ENCODE results near the gene TMEM61.

The TMEM61 gene

DNA sequence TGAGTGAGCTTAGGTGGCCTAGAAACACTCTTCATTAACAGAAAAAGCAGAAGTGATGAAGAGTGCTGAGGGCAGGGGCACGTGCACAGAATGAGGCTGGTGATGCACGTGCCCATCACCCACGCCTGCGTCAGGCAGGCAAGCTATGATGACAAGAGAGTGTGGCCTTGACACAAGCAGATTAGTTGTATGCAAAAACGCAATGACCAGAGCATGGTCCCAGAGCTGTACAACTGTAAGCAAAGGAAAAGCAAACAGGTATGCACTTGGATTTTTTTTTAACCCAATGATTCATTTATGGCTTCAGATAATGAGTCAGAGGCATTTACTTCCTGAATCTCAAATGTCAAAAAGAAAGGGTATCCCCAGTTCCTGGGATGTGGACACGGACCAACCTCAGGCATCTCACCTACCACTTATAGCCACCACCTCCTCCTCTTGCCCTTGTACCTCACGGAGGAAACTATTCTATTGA is 9.1 kb upstream of the TMEM61 start:
- Mint-ChIP-seq H3K27me3 (peaks cover 20% of the 10 kb centered on the region), H3K9me3 (ENCODE audit: low read depth) (no peaks in the 10 kb centered on the region), H3K36me3 (no peaks in the 10 kb centered on the region), H3K4me3 (no peak overlapping the region), H3K27ac (no peak overlapping the region), H3K4me1 (ENCODE audit: low read depth) (no peaks in the 10 kb centered on the region)

GRCh38 chr1:54972436-54972835 is 8.0 kb upstream of the TMEM61 start:
- H3K27ac Mint-ChIP-seq = no peak overlapping the region
- no peaks in the 10 kb centered on the region for H3K36me3 Mint-ChIP-seq
- no peak overlapping the region for H3K4me3 Mint-ChIP-seq
- no peaks in the 10 kb centered on the region for H3K9me3 Mint-ChIP-seq (ENCODE audit: low read depth)
- peaks cover 17% of the 10 kb centered on the region for H3K27me3 Mint-ChIP-seq
- H3K4me1 Mint-ChIP-seq (ENCODE audit: low read depth) = no peaks in the 10 kb centered on the region

DNA sequence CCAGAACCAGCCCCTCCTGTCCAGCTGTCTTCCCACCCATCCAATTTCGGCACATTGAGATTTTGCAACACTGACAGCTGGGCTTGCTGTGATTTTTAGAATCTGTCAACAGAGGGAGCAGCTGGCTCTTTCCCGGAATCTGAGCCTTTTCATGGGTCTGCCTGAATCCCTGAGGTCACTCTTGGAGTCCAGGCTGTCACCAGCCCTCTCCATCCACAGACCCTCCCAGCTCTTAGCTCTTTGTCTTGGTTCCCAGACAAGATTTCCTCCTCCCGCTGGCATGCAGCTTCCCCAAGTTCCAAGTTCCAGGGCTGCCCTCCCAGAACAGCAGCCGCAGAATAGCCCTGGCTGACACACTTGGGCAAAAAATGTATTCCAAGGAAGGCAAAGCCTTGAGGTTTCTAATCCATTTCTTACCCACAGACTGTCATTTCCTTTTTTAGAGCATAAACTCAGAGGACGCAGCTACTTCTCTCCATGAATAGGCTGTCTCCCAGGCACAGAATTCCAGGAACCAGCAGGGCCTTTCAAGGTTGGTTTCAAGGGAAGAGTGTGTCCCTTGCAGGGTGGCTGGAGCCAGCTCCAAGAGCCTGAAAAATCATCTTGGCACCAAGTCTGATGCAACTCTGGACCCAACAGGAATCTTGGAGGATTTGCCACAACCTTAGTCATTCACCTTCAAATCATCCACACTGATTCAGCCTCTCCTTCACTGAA is 7.1 kb upstream of the TMEM61 start:
- H3K4me3 Mint-ChIP-seq = no peak overlapping the region
- no peak overlapping the region for H3K27ac Mint-ChIP-seq
- H3K4me1 Mint-ChIP-seq (ENCODE audit: low read depth) = no peaks in the 10 kb centered on the region
- H3K9me3 Mint-ChIP-seq (ENCODE audit: low read depth) = no peaks in the 10 kb centered on the region
- peaks cover 17% of the 10 kb centered on the region for H3K27me3 Mint-ChIP-seq
- no peaks in the 10 kb centered on the region for H3K36me3 Mint-ChIP-seq

GRCh38 chr1:54975356-54976108 is 4.9 kb upstream of the TMEM61 start:
- no peaks in the 10 kb centered on the region for H3K9me3 Mint-ChIP-seq (ENCODE audit: low read depth)
- H3K36me3 Mint-ChIP-seq = no peaks in the 10 kb centered on the region
- H3K4me1 Mint-ChIP-seq (ENCODE audit: low read depth) = no peaks in the 10 kb centered on the region
- peaks cover 16% of the 10 kb centered on the region for H3K27me3 Mint-ChIP-seq
- no peak overlapping the region for H3K4me3 Mint-ChIP-seq
- H3K27ac Mint-ChIP-seq = no peak overlapping the region

- Mint-ChIP-seq H3K36me3 (no peaks in the 10 kb centered on the region), H3K9me3 (ENCODE audit: low read depth) (no peaks in the 10 kb centered on the region), H3K27me3 (peaks cover 22% of the 10 kb centered on the region), H3K27ac (no peak overlapping the region), H3K4me1 (ENCODE audit: low read depth) (no peaks in the 10 kb centered on the region), H3K4me3 (no peak overlapping the region)
Measured at GRCh38 chr1:54976747-54977146, 3.7 kb upstream of the TMEM61 start.

GRCh38 chr1:54977533-54978297 is 2.7 kb upstream of the TMEM61 start:
- Mint-ChIP-seq H3K4me1 (ENCODE audit: low read depth) (no peaks in the 10 kb centered on the region), H3K27me3 (peaks cover 20% of the 10 kb centered on the region), H3K27ac (no peak overlapping the region), H3K4me3 (no peak overlapping the region), H3K9me3 (ENCODE audit: low read depth) (no peaks in the 10 kb centered on the region), H3K36me3 (no peaks in the 10 kb centered on the region)

DNA sequence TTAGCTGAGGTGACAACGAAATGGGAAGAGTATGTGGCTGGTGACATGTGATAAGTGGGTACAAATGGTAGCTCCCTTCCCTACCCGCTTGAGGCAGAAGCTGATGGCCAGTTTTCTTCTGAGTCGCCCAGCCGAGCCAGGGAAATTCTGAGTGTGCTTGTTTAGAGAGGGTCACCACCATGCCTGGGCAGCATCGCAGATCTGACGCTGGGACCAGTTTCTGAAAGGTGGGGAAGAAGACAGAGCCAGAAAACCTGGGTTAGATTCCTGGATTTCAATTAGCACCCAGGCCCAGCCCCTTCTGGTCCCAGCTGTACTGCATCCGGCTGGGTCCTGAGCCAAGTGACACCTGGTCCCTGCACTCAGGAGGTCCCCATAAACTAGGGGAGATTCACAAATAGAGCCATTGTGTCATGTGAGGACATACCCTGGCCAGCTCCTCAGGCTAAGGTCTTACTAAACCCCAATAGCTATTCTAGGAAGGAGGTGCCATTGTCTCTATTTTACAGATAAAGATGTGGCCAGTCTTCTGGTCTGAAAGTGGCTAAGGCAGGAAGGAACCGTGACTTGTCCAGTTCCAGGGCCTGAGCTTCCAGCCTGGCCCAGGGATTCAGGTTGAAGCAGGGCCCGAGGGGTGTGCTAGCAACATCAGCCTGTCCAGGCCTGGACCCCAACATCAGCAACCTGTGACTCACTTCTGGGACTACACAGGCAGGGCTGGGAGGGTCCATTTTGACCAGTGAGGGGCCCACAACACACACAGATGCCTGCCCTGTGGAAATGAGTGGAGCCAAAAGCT is 1.7 kb upstream of the TMEM61 start:
- Mint-ChIP-seq H3K27me3 (peaks cover 16% of the 10 kb centered on the region), H3K4me3 (no peak overlapping the region), H3K9me3 (ENCODE audit: low read depth) (no peaks in the 10 kb centered on the region), H3K27ac (no peak overlapping the region), H3K36me3 (no peaks in the 10 kb centered on the region), H3K4me1 (ENCODE audit: low read depth) (no peaks in the 10 kb centered on the region)

GRCh38 chr1:54979327-54979891 is 1.0 kb upstream of the TMEM61 start:
- Mint-ChIP-seq H3K27ac (no peak overlapping the region), H3K9me3 (ENCODE audit: low read depth) (no peaks in the 10 kb centered on the region), H3K27me3 (peaks cover 16% of the 10 kb centered on the region), H3K36me3 (no peaks in the 10 kb centered on the region), H3K4me3 (no peak overlapping the region), H3K4me1 (ENCODE audit: low read depth) (no peaks in the 10 kb centered on the region)

GRCh38 chr1:54980046-54980527 is 341 bp upstream of the TMEM61 start:
- Mint-ChIP-seq H3K4me1 (ENCODE audit: low read depth) (no peaks in the 10 kb centered on the region), H3K4me3 (no peak overlapping the region), H3K36me3 (no peaks in the 10 kb centered on the region), H3K9me3 (ENCODE audit: low read depth) (no peaks in the 10 kb centered on the region), H3K27ac (no peak overlapping the region), H3K27me3 (peaks cover 16% of the 10 kb centered on the region)

DNA sequence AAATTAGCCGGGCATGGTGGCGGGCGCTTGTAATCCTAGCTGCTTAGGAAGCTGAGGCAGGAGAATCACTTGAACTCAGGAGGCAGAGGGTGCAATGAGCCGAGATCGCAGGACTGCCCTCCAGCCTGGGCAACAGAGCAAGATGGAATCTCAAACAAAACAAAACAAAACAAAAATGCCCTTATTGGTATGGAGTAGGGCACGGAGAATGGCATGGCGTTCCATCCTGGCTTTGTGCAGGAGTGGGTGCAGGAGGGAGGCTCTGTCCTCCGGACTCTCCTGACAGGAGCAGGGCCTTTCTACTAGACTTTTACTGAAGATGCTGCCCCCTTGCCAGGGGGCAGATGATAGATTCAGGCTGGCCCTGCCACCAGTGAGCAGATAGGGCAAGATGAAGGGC is 1.0 kb downstream of the TMEM61 start:
- H3K9me3 Mint-ChIP-seq (ENCODE audit: low read depth) = no peaks in the 10 kb centered on the region

GRCh38 chr1:54982739-54983138 is 2.3 kb downstream of the TMEM61 start:
- no peaks in the 10 kb centered on the region for H3K9me3 Mint-ChIP-seq (ENCODE audit: low read depth)
- H3K36me3 Mint-ChIP-seq = no peaks in the 10 kb centered on the region
- no peak overlapping the region for H3K27ac Mint-ChIP-seq
- no peak overlapping the region for H3K4me3 Mint-ChIP-seq
- H3K27me3 Mint-ChIP-seq = peaks cover 16% of the 10 kb centered on the region
- H3K4me1 Mint-ChIP-seq (ENCODE audit: low read depth) = no peaks in the 10 kb centered on the region

More for the DNA sequence above, 1.0 kb downstream of the TMEM61 start:
- H3K27ac Mint-ChIP-seq = no peak overlapping the region
- peaks cover 16% of the 10 kb centered on the region for H3K27me3 Mint-ChIP-seq
- no peaks in the 10 kb centered on the region for H3K36me3 Mint-ChIP-seq
- no peak overlapping the region for H3K4me3 Mint-ChIP-seq
- H3K4me1 Mint-ChIP-seq (ENCODE audit: low read depth) = no peaks in the 10 kb centered on the region

GRCh38 chr1:54984131-54984842 is 3.9 kb downstream of the TMEM61 start:
- H3K27me3 Mint-ChIP-seq = peaks cover 16% of the 10 kb centered on the region
- H3K9me3 Mint-ChIP-seq (ENCODE audit: low read depth) = no peaks in the 10 kb centered on the region
- no peak overlapping the region for H3K4me3 Mint-ChIP-seq
- H3K27ac Mint-ChIP-seq = no peak overlapping the region
- no peaks in the 10 kb centered on the region for H3K36me3 Mint-ChIP-seq
- H3K4me1 Mint-ChIP-seq (ENCODE audit: low read depth) = no peaks in the 10 kb centered on the region

- H3K36me3 Mint-ChIP-seq = no peaks in the 10 kb centered on the region
- H3K27me3 Mint-ChIP-seq = peaks cover 12% of the 10 kb centered on the region
- no peaks in the 10 kb centered on the region for H3K4me1 Mint-ChIP-seq (ENCODE audit: low read depth)
- no peaks in the 10 kb centered on the region for H3K9me3 Mint-ChIP-seq (ENCODE audit: low read depth)
- no peak overlapping the region for H3K27ac Mint-ChIP-seq
- H3K4me3 Mint-ChIP-seq = no peak overlapping the region
Measured at GRCh38 chr1:54985556-54985955, 5.1 kb downstream of the TMEM61 start.

DNA sequence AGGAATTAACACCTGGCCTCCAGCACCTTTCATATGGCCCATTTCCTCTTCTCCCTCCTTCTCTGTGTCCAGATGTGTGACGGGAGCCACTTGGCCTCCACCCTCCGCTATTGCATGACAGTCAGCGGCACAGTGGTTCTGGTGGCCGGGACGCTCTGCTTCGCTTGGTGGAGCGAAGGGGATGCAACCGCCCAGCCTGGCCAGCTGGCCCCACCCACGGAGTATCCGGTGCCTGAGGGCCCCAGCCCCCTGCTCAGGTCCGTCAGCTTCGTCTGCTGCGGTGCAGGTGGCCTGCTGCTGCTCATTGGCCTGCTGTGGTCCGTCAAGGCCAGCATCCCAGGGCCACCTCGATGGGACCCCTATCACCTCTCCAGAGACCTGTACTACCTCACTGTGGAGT is 5.6 kb downstream of the TMEM61 start:
- Mint-ChIP-seq H3K36me3 (no peaks in the 10 kb centered on the region), H3K27me3 (peaks cover 11% of the 10 kb centered on the region), H3K27ac (no peak overlapping the region)

More for the DNA sequence above, 5.6 kb downstream of the TMEM61 start:
- H3K4me1 Mint-ChIP-seq (ENCODE audit: low read depth) = no peaks in the 10 kb centered on the region
- H3K4me3 Mint-ChIP-seq = no peak overlapping the region
- H3K9me3 Mint-ChIP-seq (ENCODE audit: low read depth) = no peaks in the 10 kb centered on the region

All from activated naive CD8-positive, alpha-beta T cell (primary cell).